HG03520 (cell line): ENCODE data around the gene TAB3.

Experiments used
- ATAC-seq: cut with Tn5 transposase; IDR thresholded peaks from one replicate; pipeline ENCODE4 v1.9.1; 2021; ENCODE audit warnings: mild to moderate bottlenecking, moderate library complexity; ENCODE audit not compliant: unreplicated experiment

TAB3 gene

DNA sequence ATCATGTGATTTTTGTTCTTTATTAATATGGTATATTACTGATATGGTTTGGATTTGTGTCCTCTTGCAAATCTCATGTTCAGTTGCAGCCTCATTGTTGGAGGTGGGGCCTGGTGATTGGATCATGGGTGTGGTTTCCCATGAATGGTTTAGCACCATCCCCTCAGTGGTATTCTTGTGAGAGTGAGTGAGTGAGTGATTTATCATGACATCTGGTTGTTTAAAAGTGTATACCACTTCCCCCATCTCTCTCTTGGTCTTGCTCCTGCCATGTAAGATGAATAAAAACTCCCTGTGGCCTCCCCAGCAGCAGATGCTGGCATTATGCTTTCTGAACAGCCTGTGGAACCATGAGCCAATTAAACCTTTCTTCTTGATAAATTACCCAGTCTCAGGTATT, 111.5 kb downstream of the TAB3 start:
- no peak for ATAC-seq
